Measurements from ENCODE around the gene IQCH. TPM values are rescaled to one million over a fixed set of nuclear protein-coding genes. Genes with fewer than 3 reads are reported as not detected.

Gene IQCH
- polyA plus RNA-seq, 1 donor = 0.97 TPM

GRCh38 chr15:67327312-67327711, 72.7 kb downstream of the IQCH start:
- 67% methylated on average over 1 of the region's 1 CpG for WGBS (ENCODE audit: insufficient coverage, low lambda C conversion rate)
- H3K4me3 ChIP-seq (ENCODE audit: low read length) = no peak overlapping the region
- no peaks in the 10 kb centered on the region for H3K27me3 ChIP-seq (ENCODE audit: control insufficient read depth, insufficient read depth, low read length)
- peaks cover 4% of the 10 kb centered on the region for H3K9me3 ChIP-seq (ENCODE audit: control insufficient read depth, low read depth, low read length)
- no peak for DNase-seq
- H3K27ac ChIP-seq (ENCODE audit: low read length) = no peak overlapping the region
- H3K4me1 ChIP-seq (ENCODE audit: control insufficient read depth, insufficient read depth, low read length) = no peaks in the 10 kb centered on the region
- no peaks in the 10 kb centered on the region for H3K36me3 ChIP-seq (ENCODE audit: control insufficient read depth, insufficient read depth, low read length)

GRCh38 chr15:67327737-67328136, 73.2 kb downstream of the IQCH start:
- no peak for DNase-seq
- no peaks in the 10 kb centered on the region for H3K27me3 ChIP-seq (ENCODE audit: control insufficient read depth, insufficient read depth, low read length)
- no peak overlapping the region for H3K4me3 ChIP-seq (ENCODE audit: low read length)
- no peak overlapping the region for H3K27ac ChIP-seq (ENCODE audit: low read length)
- H3K4me1 ChIP-seq (ENCODE audit: control insufficient read depth, insufficient read depth, low read length) = no peaks in the 10 kb centered on the region
- H3K9me3 ChIP-seq (ENCODE audit: control insufficient read depth, low read depth, low read length) = no peaks in the 10 kb centered on the region
- no peaks in the 10 kb centered on the region for H3K36me3 ChIP-seq (ENCODE audit: control insufficient read depth, insufficient read depth, low read length)

GRCh38 chr15:67329984-67330733, 75.6 kb downstream of the IQCH start:
- H3K4me1 ChIP-seq (ENCODE audit: control insufficient read depth, insufficient read depth, low read length) = no peaks in the 10 kb centered on the region
- H3K27ac ChIP-seq (ENCODE audit: low read length) = no peak overlapping the region
- no peaks in the 10 kb centered on the region for H3K9me3 ChIP-seq (ENCODE audit: control insufficient read depth, low read depth, low read length)
- WGBS (ENCODE audit: insufficient coverage, low lambda C conversion rate) = 100% methylated on average over 1 of the region's 4 CpGs
- no peaks in the 10 kb centered on the region for H3K27me3 ChIP-seq (ENCODE audit: control insufficient read depth, insufficient read depth, low read length)
- H3K4me3 ChIP-seq (ENCODE audit: low read length) = no peak overlapping the region
- H3K36me3 ChIP-seq (ENCODE audit: control insufficient read depth, insufficient read depth, low read length) = no peaks in the 10 kb centered on the region
- DNase-seq = no peak

GRCh38 chr15:67331676-67332075, 77.1 kb downstream of the IQCH start:
- H3K4me3 ChIP-seq (ENCODE audit: low read length) = no peak overlapping the region
- 86% methylated on average over 1 of the region's 1 CpG for WGBS (ENCODE audit: insufficient coverage, low lambda C conversion rate)
- H3K27ac ChIP-seq (ENCODE audit: low read length) = no peak overlapping the region
- no peaks in the 10 kb centered on the region for H3K27me3 ChIP-seq (ENCODE audit: control insufficient read depth, insufficient read depth, low read length)
- H3K9me3 ChIP-seq (ENCODE audit: control insufficient read depth, low read depth, low read length) = no peaks in the 10 kb centered on the region
- H3K36me3 ChIP-seq (ENCODE audit: control insufficient read depth, insufficient read depth, low read length) = no peaks in the 10 kb centered on the region
- no peak for DNase-seq
- no peaks in the 10 kb centered on the region for H3K4me1 ChIP-seq (ENCODE audit: control insufficient read depth, insufficient read depth, low read length)

GRCh38 chr15:67335026-67335425, 80.4 kb downstream of the IQCH start:
- Histone ChIP-seq H3K9me3 (ENCODE audit: control insufficient read depth, low read depth, low read length) (no peaks in the 10 kb centered on the region), H3K27ac (ENCODE audit: low read length) (no peak overlapping the region), H3K36me3 (ENCODE audit: control insufficient read depth, insufficient read depth, low read length) (no peaks in the 10 kb centered on the region), H3K27me3 (ENCODE audit: control insufficient read depth, insufficient read depth, low read length) (no peaks in the 10 kb centered on the region), H3K4me3 (ENCODE audit: low read length) (no peak overlapping the region), H3K4me1 (ENCODE audit: control insufficient read depth, insufficient read depth, low read length) (no peaks in the 10 kb centered on the region)
- no peak for DNase-seq
- 76% methylated on average over 2 of the region's 4 CpGs for WGBS (ENCODE audit: insufficient coverage, low lambda C conversion rate)

- H3K36me3 ChIP-seq (ENCODE audit: control insufficient read depth, insufficient read depth, low read length) = no peaks in the 10 kb centered on the region
- H3K4me3 ChIP-seq (ENCODE audit: low read length) = no peak overlapping the region
- no peaks in the 10 kb centered on the region for H3K9me3 ChIP-seq (ENCODE audit: control insufficient read depth, low read depth, low read length)
- no peaks in the 10 kb centered on the region for H3K27me3 ChIP-seq (ENCODE audit: control insufficient read depth, insufficient read depth, low read length)
- H3K27ac ChIP-seq (ENCODE audit: low read length) = no peak overlapping the region
- no CpG with 5 or more reads among the region's 2 CpGs for WGBS (ENCODE audit: insufficient coverage, low lambda C conversion rate)
- no peaks in the 10 kb centered on the region for H3K4me1 ChIP-seq (ENCODE audit: control insufficient read depth, insufficient read depth, low read length)
- no peak for DNase-seq
These were observed 81.1 kb downstream of the IQCH start for GRCh38 chr15:67335534-67336222.

- Histone ChIP-seq H3K36me3 (ENCODE audit: control insufficient read depth, insufficient read depth, low read length) (no peaks in the 10 kb centered on the region), H3K27me3 (ENCODE audit: control insufficient read depth, insufficient read depth, low read length) (no peaks in the 10 kb centered on the region), H3K4me3 (ENCODE audit: low read length) (no peak overlapping the region), H3K4me1 (ENCODE audit: control insufficient read depth, insufficient read depth, low read length) (no peaks in the 10 kb centered on the region), H3K9me3 (ENCODE audit: control insufficient read depth, low read depth, low read length) (no peaks in the 10 kb centered on the region), H3K27ac (ENCODE audit: low read length) (no peak overlapping the region)
- no peak for DNase-seq
- WGBS (ENCODE audit: insufficient coverage, low lambda C conversion rate) = 100% methylated on average over 1 of the region's 4 CpGs
These were observed 86.0 kb downstream of the IQCH start for GRCh38 chr15:67340630-67341029.

- DNase-seq = no peak
- Histone ChIP-seq H3K27me3 (ENCODE audit: control insufficient read depth, insufficient read depth, low read length) (no peaks in the 10 kb centered on the region), H3K36me3 (ENCODE audit: control insufficient read depth, insufficient read depth, low read length) (no peaks in the 10 kb centered on the region), H3K4me3 (ENCODE audit: low read length) (no peak overlapping the region), H3K9me3 (ENCODE audit: control insufficient read depth, low read depth, low read length) (no peaks in the 10 kb centered on the region), H3K4me1 (ENCODE audit: control insufficient read depth, insufficient read depth, low read length) (no peaks in the 10 kb centered on the region), H3K27ac (ENCODE audit: low read length) (no peak overlapping the region)
- 89% methylated on average over 1 of the region's 2 CpGs for WGBS (ENCODE audit: insufficient coverage, low lambda C conversion rate)
These were observed 87.0 kb downstream of the IQCH start for GRCh38 chr15:67341539-67341938.

GRCh38 chr15:67343206-67343605, 88.6 kb downstream of the IQCH start:
- Histone ChIP-seq H3K36me3 (ENCODE audit: control insufficient read depth, insufficient read depth, low read length) (no peaks in the 10 kb centered on the region), H3K27ac (ENCODE audit: low read length) (no peak overlapping the region), H3K9me3 (ENCODE audit: control insufficient read depth, low read depth, low read length) (no peaks in the 10 kb centered on the region), H3K4me1 (ENCODE audit: control insufficient read depth, insufficient read depth, low read length) (no peaks in the 10 kb centered on the region), H3K27me3 (ENCODE audit: control insufficient read depth, insufficient read depth, low read length) (no peaks in the 10 kb centered on the region), H3K4me3 (ENCODE audit: low read length) (no peak overlapping the region)
- no peak for DNase-seq

- Histone ChIP-seq H3K4me1 (ENCODE audit: control insufficient read depth, insufficient read depth, low read length) (no peaks in the 10 kb centered on the region), H3K27ac (ENCODE audit: low read length) (no peak overlapping the region), H3K36me3 (ENCODE audit: control insufficient read depth, insufficient read depth, low read length) (no peaks in the 10 kb centered on the region), H3K9me3 (ENCODE audit: control insufficient read depth, low read depth, low read length) (peaks cover 13% of the 10 kb centered on the region), H3K4me3 (ENCODE audit: low read length) (no peak overlapping the region), H3K27me3 (ENCODE audit: control insufficient read depth, insufficient read depth, low read length) (no peaks in the 10 kb centered on the region)
- DNase-seq = no peak
These were observed 95.0 kb downstream of the IQCH start for GRCh38 chr15:67349634-67350033.

GRCh38 chr15:67350042-67350441, 95.5 kb downstream of the IQCH start:
- Histone ChIP-seq H3K27ac (ENCODE audit: low read length) (no peak overlapping the region), H3K4me1 (ENCODE audit: control insufficient read depth, insufficient read depth, low read length) (no peaks in the 10 kb centered on the region), H3K4me3 (ENCODE audit: low read length) (no peak overlapping the region), H3K9me3 (ENCODE audit: control insufficient read depth, low read depth, low read length) (peaks cover 13% of the 10 kb centered on the region), H3K27me3 (ENCODE audit: control insufficient read depth, insufficient read depth, low read length) (no peaks in the 10 kb centered on the region), H3K36me3 (ENCODE audit: control insufficient read depth, insufficient read depth, low read length) (no peaks in the 10 kb centered on the region)
- WGBS (ENCODE audit: insufficient coverage, low lambda C conversion rate) = no CpG with 5 or more reads among the region's 1 CpG
- no peak for DNase-seq
